Suprapubic skin (tissue), 4 donors: ENCODE measurements around the gene AGRP. TPM values are rescaled to one million over a fixed set of nuclear protein-coding genes. Genes with fewer than 3 reads are reported as not detected.

Experiments
- DNase-seq, 2 donors: peaks; one replicate each; pipeline ENCODE4 v3.0.0-alpha.2; 2019; ENCODE audit warnings: low spot score in 2 of 2
- H3K27ac ChIP-seq: fragments of 200-600 bp; sonication (generic); one replicate; pipeline ENCODE4 v1.5.1; 2019
- H3K27me3 ChIP-seq: fragments of 200-600 bp; sonication (generic); one replicate; pipeline ENCODE4 v1.5.1; 2019
- H3K36me3 ChIP-seq: fragments of 200-600 bp; sonication (generic); one replicate; pipeline ENCODE4 v1.5.1; 2019
- H3K4me1 ChIP-seq: fragments of 200-600 bp; sonication (generic); one replicate; pipeline ENCODE4 v1.5.1; 2019
- H3K4me3 ChIP-seq: fragments of 200-600 bp; sonication (generic); one replicate; pipeline ENCODE4 v1.5.1; 2019; ENCODE audit warnings: mild to moderate bottlenecking
- H3K9me3 ChIP-seq: fragments of 200-600 bp; sonication (generic); one replicate; pipeline ENCODE4 v1.5.1; 2019
- EP300 ChIP-seq: sonication (generic); formaldehyde crosslinking; IDR thresholded peaks from one replicate; pipeline ENCODE4 v1.6.1; 2017; ENCODE audit warnings: antibody characterized with exemption
- POLR2A ChIP-seq, 2 donors: fragments of 450-650 bp; IDR thresholded peaks; one replicate each; pipeline ENCODE4 v1.6.1; 2017; ENCODE audit warnings: antibody characterized with exemption in 2 of 2, mild to moderate bottlenecking in 2 of 2, moderate library complexity in 2 of 2
- POLR2AphosphoS5 ChIP-seq, 3 donors: sonication (generic); formaldehyde crosslinking; IDR thresholded peaks; one replicate each; pipeline ENCODE4 v1.6.1; 2017; ENCODE audit warnings: antibody characterized with exemption in 3 of 3
- WGBS: methylation state at CpG from one replicate; pipeline ENCODE4 v1.1.5; 2018; 5-methylcytosine and 5-hydroxymethylcytosine counted together
- total RNA-seq, 4 donors: library from RNA; depleted of rRNA; stranded (reverse); fragments of >200 nt; gene quantifications; one replicate each; pipeline ENCODE4 v1.1.0, GENCODE V29; 2016
- TF ChIP-seq, protein P1 (sequence below), 2 donors: fragments of 200-600 bp in 1 of 2; fragments of 450-650 bp in 1 of 2; sonication (generic) in 1 of 2; IDR thresholded peaks; one replicate each; pipeline ENCODE4 v1.5.1; 2016 to 2019; ENCODE audit warnings: antibody characterized with exemption in 2 of 2, mild to moderate bottlenecking in 1 of 2, moderate library complexity in 1 of 2

Gene AGRP
- total RNA-seq, 4 donors from 2014 or later, result not detected

DNA sequence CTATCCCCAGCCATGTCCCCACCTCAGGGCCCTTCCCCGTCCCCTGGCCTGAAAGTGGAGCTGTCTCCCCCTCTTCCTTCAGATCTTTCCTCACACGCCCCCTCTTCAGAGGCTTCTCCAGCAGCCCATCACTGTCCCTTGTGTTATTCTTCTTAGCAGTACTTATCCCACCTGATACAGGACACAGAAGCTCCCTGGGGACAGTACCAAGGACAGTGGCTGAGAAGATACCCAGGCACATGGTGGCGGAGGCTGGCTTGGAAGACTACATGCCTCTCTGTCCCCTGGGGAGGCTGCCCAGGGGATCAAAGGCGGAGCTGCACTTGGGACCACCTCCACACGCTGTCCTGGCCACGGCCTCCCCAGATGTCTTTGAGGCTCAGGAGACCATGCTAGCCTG, 28.5 kb downstream of the AGRP start:
- Histone ChIP-seq H3K9me3 (no peaks in the 10 kb centered on the region), H3K36me3 (peaks cover 37% of the 10 kb centered on the region), H3K27me3 (no peaks in the 10 kb centered on the region), H3K27ac (no peak overlapping the region), H3K4me1 (peaks cover 67% of the 10 kb centered on the region), H3K4me3 (no peak overlapping the region)
- 93% methylated on average over 5 of the region's 6 CpGs for WGBS
- TF ChIP-seq POLR2A (IDR thresholded peaks at IDR 0.05) (no peak), POLR2AphosphoS5 (IDR thresholded peaks at IDR 0.05) (no peak), EP300 (no peak)
- TF ChIP-seq, protein P1, sequence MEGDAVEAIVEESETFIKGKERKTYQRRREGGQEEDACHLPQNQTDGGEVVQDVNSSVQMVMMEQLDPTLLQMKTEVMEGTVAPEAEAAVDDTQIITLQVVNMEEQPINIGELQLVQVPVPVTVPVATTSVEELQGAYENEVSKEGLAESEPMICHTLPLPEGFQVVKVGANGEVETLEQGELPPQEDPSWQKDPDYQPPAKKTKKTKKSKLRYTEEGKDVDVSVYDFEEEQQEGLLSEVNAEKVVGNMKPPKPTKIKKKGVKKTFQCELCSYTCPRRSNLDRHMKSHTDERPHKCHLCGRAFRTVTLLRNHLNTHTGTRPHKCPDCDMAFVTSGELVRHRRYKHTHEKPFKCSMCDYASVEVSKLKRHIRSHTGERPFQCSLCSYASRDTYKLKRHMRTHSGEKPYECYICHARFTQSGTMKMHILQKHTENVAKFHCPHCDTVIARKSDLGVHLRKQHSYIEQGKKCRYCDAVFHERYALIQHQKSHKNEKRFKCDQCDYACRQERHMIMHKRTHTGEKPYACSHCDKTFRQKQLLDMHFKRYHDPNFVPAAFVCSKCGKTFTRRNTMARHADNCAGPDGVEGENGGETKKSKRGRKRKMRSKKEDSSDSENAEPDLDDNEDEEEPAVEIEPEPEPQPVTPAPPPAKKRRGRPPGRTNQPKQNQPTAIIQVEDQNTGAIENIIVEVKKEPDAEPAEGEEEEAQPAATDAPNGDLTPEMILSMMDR (IDR thresholded peaks at IDR 0.05), result no peak
- DNase-seq, result no peak

- peaks cover 66% of the 10 kb centered on the region for H3K4me1 ChIP-seq
- H3K9me3 ChIP-seq, result no peaks in the 10 kb centered on the region
- no peak overlapping the region for H3K4me3 ChIP-seq
- peaks cover 45% of the 10 kb centered on the region for H3K36me3 ChIP-seq
- no peak for TF ChIP-seq EP300
- TF ChIP-seq POLR2AphosphoS5 (IDR thresholded peaks at IDR 0.05), result no peak
- TF ChIP-seq, protein P1 (IDR thresholded peaks at IDR 0.05), result no peak
- no peak for TF ChIP-seq POLR2A (IDR thresholded peaks at IDR 0.05)
- DNase-seq, result no peak
- H3K27me3 ChIP-seq, result no peaks in the 10 kb centered on the region
- no peak overlapping the region for H3K27ac ChIP-seq
- WGBS, result 83% methylated on average over 5 of the region's 5 CpGs
These were observed 29.2 kb downstream of the AGRP start for GRCh38 chr16:67454104-67454503.

DNA sequence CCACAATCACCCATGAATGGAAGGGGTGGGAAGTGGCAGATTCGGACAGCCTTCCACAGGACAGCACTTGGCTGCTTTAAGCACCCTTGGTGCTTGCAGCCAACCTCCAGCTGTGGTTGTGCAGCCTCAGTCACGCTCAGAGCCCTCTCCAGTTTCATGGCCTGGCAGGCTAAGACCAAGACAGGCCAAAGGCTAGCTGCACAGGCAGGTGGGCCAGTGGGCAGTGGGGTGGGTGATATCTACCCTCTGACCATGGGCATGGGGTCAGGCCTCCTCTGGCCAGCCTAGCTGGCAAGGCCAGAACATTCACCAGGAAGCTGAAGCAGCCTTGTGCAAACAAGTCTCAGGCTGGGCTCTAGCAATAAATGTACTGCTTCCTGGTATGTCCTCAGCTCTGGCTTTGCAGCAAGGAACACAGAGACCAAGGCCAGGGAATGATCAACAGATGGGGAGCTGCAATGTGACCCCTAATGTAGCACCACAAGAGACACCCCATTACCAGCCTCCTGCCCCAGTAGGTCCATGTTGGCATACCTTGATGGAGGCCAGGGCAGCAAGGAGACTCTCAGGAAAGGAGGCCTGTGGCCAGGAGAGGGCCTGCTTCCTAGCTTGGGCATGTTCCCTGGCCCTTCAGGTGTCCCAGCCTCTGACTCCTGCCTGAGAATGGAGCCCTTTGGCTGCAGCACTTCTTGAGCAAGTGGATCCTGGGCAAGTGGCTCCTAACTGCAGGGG, 31.5 kb downstream of the AGRP start:
- TF ChIP-seq POLR2AphosphoS5 (IDR thresholded peaks at IDR 0.05), result no peak
- TF ChIP-seq POLR2A (IDR thresholded peaks at IDR 0.05), result no peak
- TF ChIP-seq, protein P1 (IDR thresholded peaks at IDR 0.05), result no peak
- TF ChIP-seq EP300, result no peak
- H3K27ac ChIP-seq, result peak overlapping the region; percentile 32
- H3K4me1 ChIP-seq, result peaks cover 53% of the 10 kb centered on the region
- H3K4me3 ChIP-seq, result no peak overlapping the region
- H3K27me3 ChIP-seq, result no peaks in the 10 kb centered on the region
- no CpG with 5 or more reads among the region's 2 CpGs for WGBS
- no peak for DNase-seq
- H3K9me3 ChIP-seq, result no peaks in the 10 kb centered on the region
- H3K36me3 ChIP-seq, result peaks cover 58% of the 10 kb centered on the region

DNA sequence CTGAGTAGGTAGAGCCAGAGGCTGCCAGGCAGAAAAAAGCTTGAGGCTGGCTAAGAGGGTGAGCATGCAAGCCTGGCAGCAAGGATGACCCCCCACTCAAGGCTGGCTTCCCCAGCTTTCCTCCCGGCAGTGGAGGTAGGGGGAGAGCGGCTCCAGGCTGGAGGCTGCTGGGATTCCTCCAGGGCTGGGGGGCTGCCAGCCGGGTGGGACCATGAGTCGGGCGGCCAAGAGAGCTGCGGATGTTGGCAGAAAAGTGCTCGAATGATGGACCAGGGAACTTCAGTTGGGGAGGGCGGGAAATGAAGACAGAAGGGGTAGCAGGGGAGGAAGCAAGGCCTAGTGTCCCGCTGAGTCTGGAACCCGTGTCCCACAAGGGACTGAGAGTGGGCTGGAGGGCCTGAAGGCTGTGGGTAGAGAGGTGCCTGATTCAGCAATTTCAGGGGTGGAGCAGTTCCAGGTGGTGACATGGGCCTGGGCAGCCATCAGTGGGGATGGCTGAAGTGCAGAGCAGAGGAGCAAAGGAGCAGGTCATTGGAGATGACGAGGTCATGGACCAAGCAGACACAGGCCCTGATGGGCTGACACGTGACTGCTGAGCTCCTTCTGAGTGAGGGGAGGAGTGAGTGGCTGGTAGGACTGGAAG, 32.2 kb downstream of the AGRP start:
- Histone ChIP-seq H3K36me3 (peaks cover 59% of the 10 kb centered on the region), H3K9me3 (no peaks in the 10 kb centered on the region), H3K27me3 (no peaks in the 10 kb centered on the region), H3K27ac (peak overlapping the region; percentile 32), H3K4me1 (peaks cover 53% of the 10 kb centered on the region), H3K4me3 (no peak overlapping the region)
- DNase-seq, result no peak
- 77% methylated on average over 12 of the region's 12 CpGs for WGBS
- TF ChIP-seq, protein P1 (IDR thresholded peaks at IDR 0.05), result no peak
- TF ChIP-seq EP300 (no peak), POLR2A (IDR thresholded peaks at IDR 0.05) (no peak), POLR2AphosphoS5 (IDR thresholded peaks at IDR 0.05) (no peak)

DNA sequence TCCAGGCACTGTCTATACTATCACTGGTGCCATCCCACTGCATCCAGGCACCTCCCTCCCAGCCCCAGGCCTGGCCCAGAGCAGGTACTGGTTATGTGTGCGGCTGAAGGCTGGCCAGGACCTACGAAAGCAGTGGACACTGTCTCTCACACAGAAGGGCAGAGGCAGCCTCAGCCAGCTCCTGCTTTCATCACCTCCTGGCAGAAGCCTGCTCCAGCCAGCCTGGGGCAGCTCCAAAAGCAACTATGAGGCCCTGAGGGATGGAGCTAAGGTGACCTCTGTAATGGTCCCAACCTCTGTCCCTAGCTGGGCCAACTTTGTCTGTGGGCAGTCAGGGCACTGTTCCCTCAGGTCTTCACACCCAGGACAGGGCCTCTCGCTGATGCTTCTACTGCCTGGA, 33.6 kb downstream of the AGRP start:
- Histone ChIP-seq H3K27me3 (no peaks in the 10 kb centered on the region), H3K4me1 (peaks cover 58% of the 10 kb centered on the region), H3K9me3 (no peaks in the 10 kb centered on the region), H3K27ac (no peak overlapping the region), H3K4me3 (no peak overlapping the region), H3K36me3 (peaks cover 62% of the 10 kb centered on the region)
- 74% methylated on average over 2 of the region's 3 CpGs for WGBS
- TF ChIP-seq EP300 (no peak), POLR2AphosphoS5 (IDR thresholded peaks at IDR 0.05) (no peak), POLR2A (IDR thresholded peaks at IDR 0.05) (no peak)
- TF ChIP-seq, protein P1 (IDR thresholded peaks at IDR 0.05), result no peak
- no peak for DNase-seq
